Activated T-cell treated with anti-CD3 and anti-CD28 coated beads for 4 hours (primary cell): ENCODE data around the gene ELMO3.

ENCODE experiments used
- DNase-seq: peaks from one replicate; pipeline ENCODE4 v3.0.0-alpha.2; 2020

Gene ELMO3

DNA sequence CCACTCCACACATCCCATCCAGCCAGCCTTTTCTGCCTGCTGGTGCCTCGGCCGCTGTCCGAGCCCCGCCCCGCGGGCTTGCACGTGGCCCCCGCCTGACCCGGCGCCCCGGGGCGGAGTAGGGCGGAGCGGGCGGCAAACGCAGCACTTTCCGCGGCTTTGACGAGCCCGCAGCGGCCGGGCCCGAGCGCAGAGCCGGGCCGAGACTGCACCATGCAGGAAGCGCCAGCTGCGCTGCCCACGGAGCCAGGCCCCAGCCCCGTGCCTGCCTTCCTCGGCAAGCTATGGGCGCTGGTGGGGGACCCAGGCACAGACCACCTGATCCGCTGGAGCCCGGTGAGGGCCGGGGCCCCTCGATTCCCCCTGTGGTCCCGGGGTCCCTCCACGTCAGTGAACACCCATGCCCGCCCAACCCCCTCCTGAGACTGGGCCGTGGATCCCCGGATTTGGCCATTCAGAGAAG, 34.3 kb upstream of the ELMO3 start, which contains the start of gene HSF4:
Gene HSF4, plus strand, starts transcription at position 147 of the 463 bp plus-strand sequence. Its CDS starts 67 bp downstream, at position 214.
- no peak for DNase-seq

DNA sequence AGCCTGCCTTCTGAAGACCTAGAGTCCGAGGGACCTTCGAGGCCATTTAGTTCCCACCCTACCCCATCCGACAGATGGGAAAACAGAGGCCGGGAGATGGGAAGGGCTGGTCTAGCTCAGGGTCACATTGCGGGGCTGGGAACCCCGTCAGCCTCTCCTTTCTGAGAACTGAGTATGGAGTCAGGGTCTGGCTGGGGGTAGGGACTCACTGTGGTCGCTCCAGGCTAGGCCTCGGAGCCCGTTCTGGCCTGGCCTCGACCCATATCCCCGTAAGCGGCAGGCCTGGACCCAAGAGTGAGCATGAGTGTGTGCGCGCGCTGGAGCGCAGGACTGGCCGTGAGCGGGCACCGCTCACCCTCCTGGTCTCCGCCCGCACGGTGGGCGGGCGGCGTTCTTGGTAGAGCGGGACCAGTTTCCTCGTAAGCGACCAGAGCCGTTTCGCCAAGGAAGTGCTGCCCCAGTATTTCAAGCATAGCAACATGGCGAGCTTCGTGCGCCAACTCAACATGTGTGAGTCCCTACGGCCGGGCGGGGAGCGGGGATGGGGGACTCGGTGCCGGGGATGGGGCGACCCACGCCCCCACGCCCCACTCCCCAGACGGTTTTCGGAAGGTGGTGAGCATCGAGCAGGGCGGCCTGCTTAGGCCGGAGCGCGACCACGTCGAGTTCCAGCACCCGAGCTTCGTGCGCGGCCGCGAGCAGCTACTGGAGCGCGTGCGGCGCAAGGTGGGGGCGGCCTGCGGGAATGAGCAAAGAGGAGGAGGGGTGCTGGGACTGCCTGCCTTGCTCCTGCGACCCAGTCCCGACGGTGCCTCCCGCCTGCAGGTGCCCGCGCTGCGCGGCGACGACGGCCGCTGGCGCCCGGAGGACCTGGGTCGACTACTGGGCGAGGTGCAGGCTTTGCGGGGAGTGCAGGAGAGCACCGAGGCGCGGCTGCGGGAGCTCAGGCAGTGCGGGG, 33.5 kb upstream of the ELMO3 start:
- no peak for DNase-seq

- no peak for DNase-seq
Measured at GRCh38 chr16:67166110-67166547, 32.8 kb upstream of the ELMO3 start.

DNA sequence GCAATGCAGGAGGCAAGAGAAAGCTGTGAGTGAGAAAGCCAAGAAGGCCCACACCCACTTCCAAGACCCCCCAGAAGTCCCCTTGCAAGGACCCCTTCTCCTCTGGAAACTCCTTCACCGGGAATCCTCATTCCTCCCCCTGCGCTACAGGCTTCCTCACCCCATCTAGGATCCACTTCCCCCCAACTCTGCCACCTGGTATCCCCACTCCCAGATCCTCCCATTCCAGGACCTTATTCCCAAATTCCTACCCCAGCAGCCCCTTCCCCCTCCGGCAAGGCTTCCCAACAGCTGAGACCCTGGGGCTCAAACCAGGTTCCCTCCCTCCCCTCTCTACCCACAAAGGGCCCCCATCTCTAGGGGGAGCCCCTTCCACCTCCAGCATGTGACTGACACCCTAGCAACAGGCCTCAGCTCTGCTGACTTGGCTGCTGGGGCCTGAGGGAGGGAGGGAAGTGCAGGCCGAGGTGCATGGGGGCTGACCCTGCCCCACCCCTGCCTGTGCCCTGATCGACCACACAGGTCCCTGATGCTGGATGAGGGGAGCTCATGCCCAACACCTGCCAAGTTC, 32.2 kb upstream of the ELMO3 start:
- no peak for DNase-seq

GRCh38 chr16:67167588-67167987, 31.3 kb upstream of the ELMO3 start:
- DNase-seq: no peak

DNA sequence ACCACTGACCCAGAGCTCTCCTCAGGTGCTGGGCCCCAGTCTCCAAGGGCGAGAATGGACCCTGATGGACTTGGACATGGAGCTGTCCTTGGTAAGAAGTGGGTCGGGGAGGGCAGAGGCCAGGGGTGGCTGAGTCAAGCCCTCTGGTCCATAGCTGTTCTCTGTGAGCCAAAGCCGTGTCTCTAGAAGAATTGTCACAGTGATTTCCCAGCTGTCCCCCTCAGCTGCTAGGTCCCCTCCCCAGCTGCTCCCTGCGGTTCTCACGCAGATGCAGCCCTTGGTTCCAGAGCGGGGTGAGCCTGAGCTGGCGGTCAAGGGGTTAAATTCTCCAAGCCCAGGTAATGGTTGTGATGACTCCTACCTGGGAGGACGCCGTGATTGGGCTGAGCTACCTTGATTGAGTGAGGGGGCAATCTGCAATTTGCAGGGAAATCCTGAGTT, 29.9 kb upstream of the ELMO3 start:
- no peak for DNase-seq

GRCh38 chr16:67169642-67170167, 29.2 kb upstream of the ELMO3 start:
- DNase-seq: no peak

DNA sequence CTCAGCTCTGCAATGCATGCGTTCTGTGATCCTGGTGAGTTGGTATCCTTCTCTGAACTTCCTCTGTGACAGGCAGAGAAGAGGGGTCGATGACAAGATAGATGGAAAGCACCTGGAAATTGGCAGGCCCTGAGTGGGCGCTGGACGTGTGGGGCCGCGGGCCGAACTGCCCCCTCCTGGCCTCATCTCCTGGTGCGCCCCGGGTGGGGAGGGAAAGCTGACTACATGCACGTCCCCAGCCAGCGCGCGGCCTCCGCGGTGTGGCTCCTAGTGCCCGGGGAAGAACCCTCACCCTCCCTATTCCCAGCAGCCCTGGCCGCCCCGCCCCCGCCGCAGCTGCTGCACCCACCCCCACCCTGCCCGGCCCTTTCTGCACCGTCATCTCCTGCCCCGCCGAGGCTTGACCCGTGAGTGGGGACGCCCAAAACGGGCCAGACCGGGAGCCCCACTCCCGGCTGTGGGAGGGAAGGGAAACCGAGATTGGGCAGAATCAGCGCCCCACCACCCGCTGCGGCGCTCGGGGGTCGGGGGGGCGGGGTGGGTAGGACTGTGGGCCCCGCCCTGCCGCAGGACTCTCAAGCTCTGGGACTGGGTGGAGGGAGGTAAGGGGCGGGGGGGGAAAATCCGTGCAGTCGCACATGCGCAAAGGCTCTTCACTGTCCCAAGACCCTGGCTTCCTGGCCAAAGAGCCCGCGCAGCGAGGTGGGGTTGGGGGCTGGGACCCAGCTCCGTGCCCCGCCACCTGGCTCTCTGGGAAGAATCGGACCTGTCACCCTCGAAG, 28.6 kb upstream of the ELMO3 start, which contains the start of gene NOL3:
Gene NOL3, plus strand, starts transcription at position 371 of the 781 bp plus-strand sequence.
- no peak for DNase-seq

DNA sequence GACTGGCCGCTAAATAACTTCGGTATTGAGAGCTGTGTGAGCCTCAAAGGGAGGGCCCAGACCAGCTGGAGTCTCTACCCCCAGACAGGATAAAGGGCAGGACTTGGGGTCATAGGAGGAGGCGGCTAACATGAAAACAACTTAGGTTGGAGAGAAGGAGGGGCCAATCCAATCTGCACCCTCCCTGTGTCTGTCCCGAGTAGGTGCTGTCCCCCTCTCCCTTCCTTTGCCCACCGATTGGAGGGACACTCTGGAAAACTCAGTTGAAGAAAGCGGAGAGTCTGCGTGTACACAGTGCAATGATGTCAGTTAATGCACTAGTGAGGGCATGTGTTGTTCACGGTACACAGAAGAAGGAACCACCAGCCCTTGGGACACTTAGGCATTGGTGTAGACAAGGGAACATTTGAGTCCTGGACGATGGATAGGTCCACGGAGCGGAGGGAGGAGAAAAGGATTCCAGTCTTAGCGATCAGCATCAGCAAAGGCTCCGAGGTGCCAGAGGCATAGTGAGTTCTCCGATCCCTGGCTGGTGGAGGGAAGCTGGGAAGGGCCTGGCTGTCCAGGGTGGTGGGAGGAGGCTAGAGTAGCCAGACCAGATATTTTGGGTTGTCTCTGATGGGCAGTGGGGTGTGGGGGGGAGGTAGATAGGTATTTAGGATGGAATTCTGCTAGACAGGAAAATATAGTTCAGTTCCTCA, 27.8 kb upstream of the ELMO3 start:
- no peak for DNase-seq

DNA sequence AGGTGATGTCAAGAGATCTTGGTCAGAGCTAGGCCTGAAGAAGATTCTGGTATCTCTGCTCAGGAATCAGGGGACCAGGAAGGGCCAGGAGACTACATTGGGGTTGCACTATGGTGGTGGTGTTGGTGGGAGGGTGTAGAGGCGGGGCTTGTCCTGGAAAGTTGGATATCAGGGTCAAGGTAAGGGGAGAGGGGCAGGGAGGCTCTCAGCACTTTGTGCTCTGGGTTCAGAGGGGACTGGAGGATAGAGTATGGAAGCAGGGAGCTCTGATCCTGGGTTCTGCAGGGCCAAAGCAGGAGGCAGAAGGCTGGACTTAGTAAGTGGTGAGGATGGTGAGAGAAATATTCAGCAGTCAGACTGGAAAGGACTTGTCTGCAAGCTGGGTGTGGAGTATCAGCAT, 25.6 kb upstream of the ELMO3 start:
- no peak for DNase-seq

DNA sequence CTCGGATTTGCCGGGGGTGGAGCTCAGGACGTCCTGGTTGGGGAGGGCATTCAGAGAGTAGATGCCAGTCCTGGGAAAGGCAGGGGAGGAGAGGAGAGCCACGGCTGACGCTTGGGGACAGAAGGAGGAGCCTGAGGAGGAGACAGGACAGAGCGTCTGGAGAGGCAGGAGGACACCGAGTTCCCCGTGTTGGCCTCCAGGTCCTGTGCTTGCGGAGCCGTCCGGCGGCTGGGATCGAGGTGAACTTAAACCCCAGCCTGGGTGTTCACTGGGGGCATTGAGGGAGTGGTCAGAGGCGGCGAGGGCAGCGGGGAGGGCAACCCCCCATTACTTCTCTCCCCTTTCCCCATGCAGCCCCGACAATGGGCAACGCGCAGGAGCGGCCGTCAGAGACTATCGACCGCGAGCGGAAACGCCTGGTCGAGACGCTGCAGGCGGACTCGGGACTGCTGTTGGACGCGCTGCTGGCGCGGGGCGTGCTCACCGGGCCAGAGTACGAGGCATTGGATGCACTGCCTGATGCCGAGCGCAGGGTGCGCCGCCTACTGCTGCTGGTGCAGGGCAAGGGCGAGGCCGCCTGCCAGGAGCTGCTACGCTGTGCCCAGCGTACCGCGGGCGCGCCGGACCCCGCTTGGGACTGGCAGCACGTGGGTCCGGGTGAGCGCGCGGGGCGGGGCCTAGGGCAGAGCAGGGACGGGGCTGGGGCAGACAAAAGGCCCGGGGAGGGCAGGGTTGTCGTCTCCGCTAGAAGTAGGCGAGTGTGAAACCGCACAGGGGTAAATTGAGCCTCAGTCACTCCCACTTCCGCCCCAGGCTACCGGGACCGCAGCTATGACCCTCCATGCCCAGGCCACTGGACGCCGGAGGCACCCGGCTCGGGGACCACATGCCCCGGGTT, 24.9 kb upstream of the ELMO3 start:
- no peak for DNase-seq

DNA sequence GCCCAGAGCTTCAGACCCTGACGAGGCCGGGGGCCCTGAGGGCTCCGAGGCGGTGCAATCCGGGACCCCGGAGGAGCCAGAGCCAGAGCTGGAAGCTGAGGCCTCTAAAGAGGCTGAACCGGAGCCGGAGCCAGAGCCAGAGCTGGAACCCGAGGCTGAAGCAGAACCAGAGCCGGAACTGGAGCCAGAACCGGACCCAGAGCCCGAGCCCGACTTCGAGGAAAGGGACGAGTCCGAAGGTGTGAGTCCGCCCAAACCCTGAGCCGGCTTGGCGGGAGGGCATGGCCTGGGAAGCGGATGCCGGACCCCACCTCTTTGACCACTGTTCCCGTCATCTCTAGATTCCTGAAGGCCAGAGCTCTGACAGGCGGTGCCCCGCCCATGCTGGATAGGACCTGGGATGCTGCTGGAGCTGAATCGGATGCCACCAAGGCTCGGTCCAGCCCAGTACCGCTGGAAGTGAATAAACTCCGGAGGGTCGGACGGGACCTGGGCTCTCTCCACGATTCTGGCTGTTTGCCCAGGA, 24.2 kb upstream of the ELMO3 start:
- DNase-seq: no peak

DNA sequence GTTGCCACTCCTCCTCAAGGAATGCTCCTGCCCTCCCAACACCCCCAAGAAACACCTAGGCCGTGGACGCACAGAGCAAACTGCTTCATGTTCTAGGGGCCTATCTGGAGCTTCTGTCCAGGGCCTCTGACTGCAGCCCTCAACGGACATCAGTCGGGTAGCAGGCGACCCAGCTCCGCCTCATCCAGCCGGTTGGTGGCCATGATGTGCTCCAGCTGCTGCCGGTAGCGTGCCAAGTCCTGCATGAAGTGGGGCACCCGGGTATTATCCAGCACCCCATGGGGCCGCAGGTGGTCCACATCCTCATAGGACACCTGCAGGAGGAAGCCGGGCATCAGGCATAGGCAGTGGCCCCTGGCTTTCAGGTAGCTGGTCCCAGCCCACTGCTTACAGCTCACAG, 22.3 kb upstream of the ELMO3 start:
- DNase-seq: no peak

DNA sequence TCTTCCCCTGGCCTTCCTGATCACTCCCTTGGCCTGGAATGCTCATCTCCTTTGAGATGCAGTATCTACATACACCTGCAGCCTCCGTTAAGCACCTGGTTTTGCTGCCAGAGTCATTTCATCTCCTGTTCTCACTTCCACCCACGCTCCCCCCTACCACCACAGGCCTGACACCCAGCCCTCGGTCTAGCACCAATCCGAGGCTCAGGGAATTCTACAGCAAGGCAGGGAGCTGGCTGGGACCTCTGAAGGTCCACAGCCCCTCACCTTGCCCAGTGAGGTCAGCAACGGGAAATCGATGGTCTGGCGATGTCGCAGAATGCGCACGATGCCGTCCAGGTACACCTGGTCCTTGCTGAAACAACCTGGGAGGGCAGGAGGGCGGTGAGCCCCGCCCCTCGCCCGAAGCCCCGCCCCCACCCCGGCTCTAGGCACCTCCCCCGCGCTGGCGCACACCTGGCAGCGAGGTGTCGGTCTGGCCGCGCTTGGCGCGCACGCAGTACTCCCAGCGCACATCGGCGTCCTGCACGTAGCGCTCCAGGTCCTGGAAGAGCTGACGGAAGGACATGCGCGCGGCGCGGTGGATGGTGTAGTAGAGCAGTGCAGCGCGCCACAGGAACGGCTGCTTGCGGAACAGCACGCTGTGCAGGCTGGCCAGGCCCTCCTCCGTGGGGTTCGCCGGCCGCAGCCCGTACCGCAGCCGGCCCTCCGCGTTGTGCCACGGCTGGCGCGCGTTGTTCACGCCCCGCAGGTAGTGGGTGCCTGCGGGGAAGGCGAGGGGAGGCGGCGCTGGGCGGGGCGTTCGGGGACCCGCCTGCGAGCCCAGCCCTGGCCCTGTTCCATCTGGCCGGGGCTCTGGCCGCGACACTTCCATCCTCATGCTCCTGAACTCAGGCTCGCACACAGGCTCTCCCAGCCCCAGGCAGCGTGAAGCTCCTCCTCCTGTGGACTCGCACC, 20.9 kb upstream of the ELMO3 start:
- DNase-seq: no peak

- no peak for DNase-seq
Measured at GRCh38 chr16:67179421-67180080, 19.4 kb upstream of the ELMO3 start.

GRCh38 chr16:67180166-67180565, 18.8 kb upstream of the ELMO3 start:
- DNase-seq: no peak

- no peak for DNase-seq
Measured at GRCh38 chr16:67181346-67181745, 17.6 kb upstream of the ELMO3 start.

GRCh38 chr16:67182288-67182687, 16.6 kb upstream of the ELMO3 start:
- no peak for DNase-seq

DNA sequence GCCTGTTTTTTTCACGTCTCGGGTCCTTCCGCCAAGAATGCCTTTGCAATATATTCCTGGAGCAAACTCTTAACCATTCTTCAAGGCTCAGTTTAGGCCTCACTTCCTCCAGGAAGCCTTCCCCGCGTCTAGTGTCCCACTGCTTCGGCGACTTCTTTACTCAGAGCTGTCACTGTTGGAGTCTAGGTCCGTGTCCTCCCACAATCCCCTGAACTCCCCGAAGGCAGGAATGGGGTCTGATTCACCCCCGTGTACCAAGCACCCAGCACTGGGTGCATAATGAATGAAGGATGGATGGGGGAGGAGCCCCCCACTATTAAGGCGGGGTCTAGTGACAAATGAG, 15.7 kb upstream of the ELMO3 start:
- no peak for DNase-seq
